ENCODE results near the gene C3orf62. TPM values are rescaled to one million over a fixed set of nuclear protein-coding genes. Genes with fewer than 3 reads are reported as not detected.

Gene C3orf62
- total RNA-seq (2012; rRNA removed), result 0.66 and 2.0 TPM in 2 replicates

DNA sequence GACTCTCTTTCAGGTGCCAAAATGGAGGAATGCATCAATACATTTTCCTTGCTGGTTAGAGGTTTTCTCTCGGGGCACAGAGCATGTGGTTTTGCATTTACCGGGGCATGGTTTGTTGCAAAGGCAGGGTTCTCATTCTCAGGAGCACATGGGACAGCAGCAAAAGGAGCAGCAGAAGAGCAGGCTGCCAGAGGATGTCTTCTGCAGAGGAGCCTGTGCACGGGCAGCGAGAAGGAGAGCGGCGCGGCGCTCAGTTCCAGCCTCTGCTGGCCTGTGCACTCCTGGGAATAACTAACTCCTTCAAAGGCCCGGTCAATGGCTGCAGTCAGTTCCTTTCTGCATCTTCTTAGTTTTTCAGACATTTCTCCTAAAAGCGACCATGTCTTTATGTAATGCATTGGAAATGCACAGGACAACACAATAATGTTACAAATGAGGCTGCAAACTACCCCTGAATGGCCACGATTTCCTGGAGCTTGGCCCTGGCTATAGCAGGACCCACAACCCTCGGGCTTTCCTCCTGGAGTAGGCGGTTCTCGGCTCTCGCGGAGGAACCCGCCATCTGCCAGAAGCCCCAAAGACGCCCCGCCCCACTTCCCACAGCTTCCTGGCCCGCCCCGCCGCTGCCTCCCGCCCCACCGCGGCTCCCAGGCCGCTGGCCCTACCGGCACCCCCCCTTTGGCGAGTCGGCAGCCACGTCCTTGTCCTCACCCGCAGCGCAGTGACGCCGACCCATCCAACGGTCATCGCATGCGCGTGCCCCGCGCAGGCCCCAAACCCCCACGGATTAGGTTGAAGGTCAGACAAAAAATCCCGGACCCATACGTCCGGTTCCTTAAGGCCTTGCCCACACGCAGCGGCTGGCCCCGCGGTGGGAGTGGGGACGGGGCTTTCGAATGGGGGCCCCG is at the start of gene C3orf62:
Gene C3orf62 (minus strand): TSS at position 758 of the 908 bp plus-strand sequence. CDS start 360 bp downstream, at position 398.
- peak within 1 kb of the TSS; percentile 82 for H3K9ac ChIP-seq (ENCODE audit: low read depth, low read length)
- no peaks in the 10 kb centered on the region for H3K27me3 ChIP-seq (ENCODE audit: control insufficient read depth, insufficient read depth, low read length)
- H3K4me2 ChIP-seq (ENCODE audit: low read length), result peak within 1 kb of the TSS; percentile 84

DNA sequence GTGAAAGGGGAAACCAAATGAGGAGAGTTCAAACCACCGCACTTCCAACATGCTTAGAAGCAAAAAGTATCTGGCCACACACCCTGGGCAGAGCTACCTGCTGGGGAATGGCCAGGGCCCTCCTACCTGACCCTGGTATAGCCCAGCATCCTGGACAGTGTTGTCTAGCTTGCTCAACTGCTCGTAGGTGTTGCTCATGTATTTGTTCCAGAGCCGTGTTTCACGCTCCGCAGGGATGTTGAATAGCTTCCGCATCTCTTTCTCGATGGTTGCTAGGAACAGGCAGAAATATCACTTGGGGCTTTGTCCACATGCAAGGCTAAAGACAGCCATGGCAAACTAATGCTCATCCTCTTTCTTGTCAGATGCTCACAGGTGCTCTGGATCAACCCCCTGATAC is 47.7 kb upstream of the C3orf62 start:
- no peak overlapping the region for H3K9ac ChIP-seq (ENCODE audit: low read depth, low read length)
- H3K36me3 ChIP-seq (ENCODE audit: insufficient read depth, low read length), result peaks cover 63% of the 10 kb centered on the region
- H3K4me3 ChIP-seq (ENCODE audit: low read length), result no peak overlapping the region
- H3K9me3 ChIP-seq (replicated peaks; ENCODE audit: low read length), result no peaks in the 10 kb centered on the region
- no peak overlapping the region for H3K4me2 ChIP-seq (ENCODE audit: low read length)
- no peaks in the 10 kb centered on the region for H3K4me1 ChIP-seq (ENCODE audit: control insufficient read depth, insufficient read depth, low read length)
- H3K27me3 ChIP-seq (ENCODE audit: control insufficient read depth, insufficient read depth, low read length), result no peaks in the 10 kb centered on the region

More for the DNA sequence above, at the start of gene C3orf62:
- H3K4me3 ChIP-seq (ENCODE audit: low read length), result peak within 1 kb of the TSS; percentile 61
- peaks cover 19% of the 10 kb centered on the region for H3K4me1 ChIP-seq (ENCODE audit: control insufficient read depth, insufficient read depth, low read length)
- H3K36me3 ChIP-seq (ENCODE audit: insufficient read depth, low read length), result peaks cover 24% of the 10 kb centered on the region
- H3K9me3 ChIP-seq (replicated peaks; ENCODE audit: low read length), result no peaks in the 10 kb centered on the region

DNA sequence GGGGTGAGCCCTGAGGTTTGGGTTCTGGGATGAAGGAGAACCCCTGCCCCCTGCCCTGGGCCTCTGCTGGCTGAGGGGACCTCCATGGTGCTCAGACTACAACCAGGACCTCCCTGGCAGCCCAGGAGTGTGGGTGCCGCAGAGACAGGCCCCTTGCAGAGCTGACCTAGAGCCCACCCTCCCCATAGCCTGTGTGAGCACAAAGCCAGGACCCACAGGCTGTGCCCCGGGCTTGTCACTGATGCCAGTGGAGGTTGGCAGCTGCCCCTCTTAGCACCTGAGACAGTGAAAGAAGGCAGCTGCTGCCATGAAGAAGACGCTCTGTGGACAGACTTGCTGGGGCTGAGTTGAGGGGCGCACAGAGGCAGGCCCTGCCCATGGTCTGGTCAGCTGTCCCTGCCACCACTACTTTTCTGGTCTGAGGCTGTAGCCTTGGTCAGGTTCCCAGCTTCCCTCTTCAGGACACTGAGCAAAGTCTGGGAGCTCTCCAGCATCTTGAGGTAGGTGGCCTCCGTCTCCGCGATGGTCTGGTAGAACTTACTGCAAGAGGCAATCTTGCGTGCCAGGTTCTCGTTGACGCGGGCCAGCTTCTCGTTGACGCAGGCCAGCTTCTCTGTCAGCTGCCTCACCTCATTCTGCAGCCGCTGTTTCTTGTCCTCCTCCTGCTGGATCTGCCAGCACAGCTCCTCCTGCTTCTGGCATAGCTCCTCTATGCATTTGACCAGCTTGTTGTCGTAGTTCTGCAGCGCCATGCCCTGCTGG is 39.8 kb upstream of the C3orf62 start:
- H3K9me3 ChIP-seq (replicated peaks; ENCODE audit: low read length), result no peaks in the 10 kb centered on the region
- H3K27me3 ChIP-seq (ENCODE audit: control insufficient read depth, insufficient read depth, low read length), result no peaks in the 10 kb centered on the region
- no peak overlapping the region for H3K4me3 ChIP-seq (ENCODE audit: low read length)
- no peak overlapping the region for H3K4me2 ChIP-seq (ENCODE audit: low read length)
- H3K4me1 ChIP-seq (ENCODE audit: control insufficient read depth, insufficient read depth, low read length), result peaks cover 6% of the 10 kb centered on the region
- H3K36me3 ChIP-seq (ENCODE audit: insufficient read depth, low read length), result peaks cover 33% of the 10 kb centered on the region
- H3K9ac ChIP-seq (ENCODE audit: low read depth, low read length), result no peak overlapping the region

DNA sequence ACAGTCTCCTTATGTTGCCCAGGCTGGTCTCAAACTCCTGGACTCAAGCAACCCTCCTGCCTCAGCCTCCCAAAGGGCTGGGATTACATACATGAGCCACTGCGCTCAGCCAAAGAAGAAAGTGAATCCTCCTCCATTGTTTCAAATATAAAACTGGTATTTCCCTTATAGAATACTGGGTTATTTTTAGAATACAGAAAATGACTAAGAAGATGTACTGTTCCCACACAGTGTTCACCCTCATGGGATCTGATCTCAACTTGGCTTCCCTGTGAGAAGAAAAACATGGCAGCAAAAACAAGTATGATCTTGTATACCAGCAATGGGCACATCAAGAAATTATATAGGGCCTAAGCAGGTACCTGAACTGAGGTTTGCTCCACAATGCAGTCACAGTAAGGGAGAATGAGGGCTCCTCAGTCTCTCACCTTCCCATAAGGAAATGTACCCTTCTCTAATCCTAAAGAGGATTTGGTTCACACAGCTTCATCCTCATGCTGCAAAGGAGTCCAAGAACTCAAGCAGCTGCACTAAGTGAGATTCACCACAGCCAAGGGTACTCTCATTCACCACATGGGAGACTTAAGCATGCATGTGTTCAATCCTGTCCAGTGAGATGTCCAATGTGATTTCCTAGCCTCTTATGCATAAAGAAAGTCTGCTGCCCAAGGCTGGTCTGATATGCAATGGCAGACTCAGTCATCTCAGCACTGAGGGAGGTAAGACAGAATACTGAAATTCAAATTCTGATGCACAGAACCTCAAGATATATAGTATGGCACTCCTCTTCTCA is 37.1 kb upstream of the C3orf62 start:
- Histone ChIP-seq H3K36me3 (ENCODE audit: insufficient read depth, low read length) (peaks cover 42% of the 10 kb centered on the region), H3K4me3 (ENCODE audit: low read length) (no peak overlapping the region), H3K9me3 (replicated peaks; ENCODE audit: low read length) (no peaks in the 10 kb centered on the region), H3K4me2 (ENCODE audit: low read length) (no peak overlapping the region), H3K9ac (ENCODE audit: low read depth, low read length) (no peak overlapping the region), H3K27me3 (ENCODE audit: control insufficient read depth, insufficient read depth, low read length) (no peaks in the 10 kb centered on the region), H3K4me1 (ENCODE audit: control insufficient read depth, insufficient read depth, low read length) (peaks cover 6% of the 10 kb centered on the region)

DNA sequence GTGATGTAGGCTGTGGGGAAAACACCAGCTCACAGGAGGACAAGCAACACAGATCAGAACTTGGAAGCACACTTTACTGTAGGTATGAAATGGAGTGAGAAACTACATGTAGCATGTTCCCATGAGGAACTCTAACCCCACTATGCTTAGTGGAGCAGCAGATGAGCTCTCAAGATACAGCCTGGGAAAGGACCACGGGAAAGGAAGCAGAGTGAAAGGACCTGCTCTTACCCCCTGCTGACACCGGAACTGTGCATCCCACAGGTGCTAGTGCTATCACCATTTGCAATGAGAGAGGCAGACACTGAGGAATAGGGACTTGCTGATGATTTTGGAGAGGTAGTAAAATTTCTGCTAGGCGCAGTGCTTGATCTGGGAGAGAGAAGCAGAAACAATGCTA is 34.3 kb upstream of the C3orf62 start:
- H3K27me3 ChIP-seq (ENCODE audit: control insufficient read depth, insufficient read depth, low read length), result no peaks in the 10 kb centered on the region
- no peak overlapping the region for H3K4me3 ChIP-seq (ENCODE audit: low read length)
- H3K9ac ChIP-seq (ENCODE audit: low read depth, low read length), result no peak overlapping the region
- H3K9me3 ChIP-seq (replicated peaks; ENCODE audit: low read length), result no peaks in the 10 kb centered on the region
- peaks cover 44% of the 10 kb centered on the region for H3K36me3 ChIP-seq (ENCODE audit: insufficient read depth, low read length)
- no peak overlapping the region for H3K4me2 ChIP-seq (ENCODE audit: low read length)
- H3K4me1 ChIP-seq (ENCODE audit: control insufficient read depth, insufficient read depth, low read length), result peaks cover 6% of the 10 kb centered on the region

DNA sequence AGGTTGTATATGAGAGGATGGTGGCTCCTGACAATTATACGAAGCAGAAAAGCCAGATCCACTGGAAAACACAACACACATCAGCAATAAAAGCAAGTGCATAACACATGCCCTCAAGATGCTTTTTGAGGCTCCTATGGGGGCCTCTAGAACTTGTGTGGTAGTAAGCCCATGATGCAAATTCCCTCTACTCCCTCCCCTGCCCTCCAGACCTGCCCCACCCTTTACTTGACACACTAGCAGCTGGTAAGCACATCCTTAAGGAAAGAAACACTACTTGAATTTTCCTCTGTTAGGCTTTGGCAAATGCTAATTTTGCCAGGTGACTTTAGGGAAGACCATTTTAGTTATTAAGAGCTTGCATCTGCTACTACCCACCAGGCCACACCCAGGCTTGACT is 33.6 kb upstream of the C3orf62 start:
- H3K36me3 ChIP-seq (ENCODE audit: insufficient read depth, low read length), result peaks cover 50% of the 10 kb centered on the region
- no peak overlapping the region for H3K9ac ChIP-seq (ENCODE audit: low read depth, low read length)
- H3K4me3 ChIP-seq (ENCODE audit: low read length), result no peak overlapping the region
- no peaks in the 10 kb centered on the region for H3K9me3 ChIP-seq (replicated peaks; ENCODE audit: low read length)
- no peak overlapping the region for H3K4me2 ChIP-seq (ENCODE audit: low read length)
- H3K27me3 ChIP-seq (ENCODE audit: control insufficient read depth, insufficient read depth, low read length), result no peaks in the 10 kb centered on the region
- peaks cover 6% of the 10 kb centered on the region for H3K4me1 ChIP-seq (ENCODE audit: control insufficient read depth, insufficient read depth, low read length)

DNA sequence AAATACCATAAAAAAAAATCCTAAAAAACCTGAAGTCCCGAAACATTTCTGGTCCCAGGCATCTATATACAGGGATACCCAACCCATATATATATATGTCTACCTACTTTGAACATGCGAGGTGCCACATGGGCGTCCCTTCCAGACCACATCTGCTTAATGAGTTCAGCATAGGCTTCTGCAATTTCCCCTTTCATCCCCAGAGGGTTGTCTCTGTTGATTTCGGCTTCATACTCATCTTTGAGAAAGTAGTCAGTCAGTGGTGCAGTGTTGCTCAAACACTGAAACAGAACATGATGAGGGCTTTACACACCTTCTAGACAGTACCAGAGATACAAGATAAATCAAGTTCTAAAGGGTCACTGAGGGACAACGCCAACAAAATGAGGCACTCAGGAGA is 28.6 kb upstream of the C3orf62 start:
- H3K36me3 ChIP-seq (ENCODE audit: insufficient read depth, low read length), result peaks cover 64% of the 10 kb centered on the region
- no peaks in the 10 kb centered on the region for H3K27me3 ChIP-seq (ENCODE audit: control insufficient read depth, insufficient read depth, low read length)
- no peaks in the 10 kb centered on the region for H3K4me1 ChIP-seq (ENCODE audit: control insufficient read depth, insufficient read depth, low read length)
- H3K4me3 ChIP-seq (ENCODE audit: low read length), result no peak overlapping the region
- no peak overlapping the region for H3K9ac ChIP-seq (ENCODE audit: low read depth, low read length)
- no peaks in the 10 kb centered on the region for H3K9me3 ChIP-seq (replicated peaks; ENCODE audit: low read length)
- H3K4me2 ChIP-seq (ENCODE audit: low read length), result no peak overlapping the region

DNA sequence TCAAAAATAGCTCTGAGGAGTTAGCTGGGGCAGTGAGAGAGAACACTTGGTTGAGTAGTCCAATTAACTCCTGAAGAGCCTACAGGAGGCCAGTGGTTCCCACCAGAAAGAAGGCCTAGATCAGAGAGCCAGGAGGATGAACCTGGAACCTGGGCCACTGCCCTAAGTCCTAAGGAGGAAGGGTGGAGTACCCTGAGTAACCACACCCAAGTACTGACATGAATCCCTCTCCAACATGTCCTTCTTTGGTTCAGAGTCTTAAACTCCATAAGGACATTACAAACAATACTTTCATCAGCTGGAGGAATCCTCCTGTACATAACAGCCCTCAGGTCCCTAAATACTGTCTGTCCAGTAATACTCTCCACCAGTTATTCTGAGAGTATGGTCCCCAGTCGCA is 25.6 kb upstream of the C3orf62 start:
- Histone ChIP-seq H3K4me1 (ENCODE audit: control insufficient read depth, insufficient read depth, low read length) (no peaks in the 10 kb centered on the region), H3K9me3 (replicated peaks; ENCODE audit: low read length) (no peaks in the 10 kb centered on the region), H3K36me3 (ENCODE audit: insufficient read depth, low read length) (peaks cover 69% of the 10 kb centered on the region), H3K9ac (ENCODE audit: low read depth, low read length) (no peak overlapping the region), H3K4me3 (ENCODE audit: low read length) (no peak overlapping the region), H3K4me2 (ENCODE audit: low read length) (no peak overlapping the region), H3K27me3 (ENCODE audit: control insufficient read depth, insufficient read depth, low read length) (no peaks in the 10 kb centered on the region)

DNA sequence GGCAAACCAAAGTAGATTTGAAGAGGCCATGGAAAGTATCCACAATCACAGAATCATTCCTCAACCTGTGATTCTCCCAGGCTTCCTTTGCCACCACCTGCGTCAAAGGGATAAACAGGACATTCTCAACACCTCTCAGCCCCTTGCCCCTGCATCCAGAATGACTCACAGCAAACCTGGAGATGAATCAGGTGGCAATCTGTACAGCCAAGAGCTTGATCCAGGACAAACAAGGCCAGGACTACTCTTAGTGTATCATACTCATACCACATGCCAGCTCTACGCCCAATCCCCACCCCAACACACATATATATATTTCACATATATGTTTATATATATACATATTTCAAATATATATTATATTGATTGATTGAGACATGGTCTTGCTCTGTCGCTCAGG is 23.6 kb upstream of the C3orf62 start:
- Histone ChIP-seq H3K4me2 (ENCODE audit: low read length) (no peak overlapping the region), H3K4me3 (ENCODE audit: low read length) (no peak overlapping the region), H3K36me3 (ENCODE audit: insufficient read depth, low read length) (peaks cover 66% of the 10 kb centered on the region), H3K27me3 (ENCODE audit: control insufficient read depth, insufficient read depth, low read length) (no peaks in the 10 kb centered on the region), H3K9ac (ENCODE audit: low read depth, low read length) (no peak overlapping the region), H3K9me3 (replicated peaks; ENCODE audit: low read length) (no peaks in the 10 kb centered on the region), H3K4me1 (ENCODE audit: control insufficient read depth, insufficient read depth, low read length) (no peaks in the 10 kb centered on the region)

DNA sequence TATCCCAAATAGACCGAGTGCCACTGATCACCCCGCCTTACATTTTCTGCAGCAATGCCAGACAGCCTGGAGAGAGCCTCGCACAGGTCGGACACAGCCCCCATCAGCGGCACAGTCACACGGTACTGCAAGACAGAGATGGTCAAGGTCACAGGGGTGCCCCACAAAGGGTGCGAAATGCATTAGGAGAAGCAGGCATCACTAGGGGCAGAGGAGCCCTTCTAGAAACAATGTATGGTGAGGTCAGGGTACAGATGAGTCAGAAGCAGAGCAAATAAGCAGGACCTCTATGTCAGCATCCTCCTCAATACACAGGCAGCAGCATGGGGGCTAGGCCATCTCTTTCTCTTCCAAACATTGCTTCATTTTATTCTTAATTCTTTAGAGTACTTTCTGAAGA is 21.5 kb upstream of the C3orf62 start:
- H3K36me3 ChIP-seq (ENCODE audit: insufficient read depth, low read length), result peaks cover 72% of the 10 kb centered on the region

DNA sequence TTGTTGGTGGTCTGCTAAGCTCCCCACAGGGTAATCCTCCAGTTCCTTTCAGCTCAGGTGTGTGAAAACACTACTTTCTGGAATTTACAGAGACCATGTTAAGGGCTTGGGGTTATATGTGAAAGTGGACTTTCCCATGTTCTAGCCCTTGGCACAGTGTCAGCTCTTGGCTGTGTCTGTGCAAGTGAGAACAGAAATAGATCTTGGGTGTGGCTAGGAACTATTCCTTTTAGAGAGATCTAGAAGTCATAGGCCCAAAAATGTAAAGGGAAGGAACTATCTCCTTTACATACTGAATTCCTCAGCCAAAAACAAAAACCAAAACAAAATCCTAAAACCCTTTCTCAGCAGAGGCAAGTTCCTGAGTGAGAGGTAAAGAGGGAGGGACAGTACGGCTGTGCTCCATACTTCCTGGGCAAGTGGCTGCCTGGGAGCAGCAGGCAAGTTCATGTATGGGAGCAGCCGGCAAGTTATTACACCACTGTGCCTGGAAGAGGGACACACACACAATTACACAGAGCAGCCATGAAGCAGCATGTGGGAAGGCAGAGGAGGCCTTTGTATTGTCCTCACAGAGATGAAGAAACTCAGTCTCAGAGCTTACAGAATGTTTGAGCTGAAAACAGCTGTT is 19.9 kb upstream of the C3orf62 start:
- H3K9me3 ChIP-seq (replicated peaks; ENCODE audit: low read length), result no peaks in the 10 kb centered on the region
- H3K4me3 ChIP-seq (ENCODE audit: low read length), result no peak overlapping the region
- no peak overlapping the region for H3K4me2 ChIP-seq (ENCODE audit: low read length)
- no peak overlapping the region for H3K9ac ChIP-seq (ENCODE audit: low read depth, low read length)
- peaks cover 70% of the 10 kb centered on the region for H3K36me3 ChIP-seq (ENCODE audit: insufficient read depth, low read length)
- H3K4me1 ChIP-seq (ENCODE audit: control insufficient read depth, insufficient read depth, low read length), result no peaks in the 10 kb centered on the region
- no peaks in the 10 kb centered on the region for H3K27me3 ChIP-seq (ENCODE audit: control insufficient read depth, insufficient read depth, low read length)

More for the DNA sequence above, 21.5 kb upstream of the C3orf62 start:
- no peaks in the 10 kb centered on the region for H3K9me3 ChIP-seq (replicated peaks; ENCODE audit: low read length)
- no peak overlapping the region for H3K4me2 ChIP-seq (ENCODE audit: low read length)
- no peaks in the 10 kb centered on the region for H3K27me3 ChIP-seq (ENCODE audit: control insufficient read depth, insufficient read depth, low read length)
- no peaks in the 10 kb centered on the region for H3K4me1 ChIP-seq (ENCODE audit: control insufficient read depth, insufficient read depth, low read length)
- H3K9ac ChIP-seq (ENCODE audit: low read depth, low read length), result no peak overlapping the region
- no peak overlapping the region for H3K4me3 ChIP-seq (ENCODE audit: low read length)
